Spinal cord (tissue), 10 donors: ENCODE data around the gene SMTNL2. TPM values are rescaled to one million over a fixed set of nuclear protein-coding genes. Genes with fewer than 3 reads are reported as not detected.
A peak's percentile ranks its signal among the peaks of the same experiment; 100 is the strongest.
"Not testable (repeated sequence)": the region's sequence is repeated elsewhere in the genome, so short reads cannot be mapped to it uniquely, and the experiment has no call there.

Source experiments
- DNase-seq, 6 donors: peaks; one replicate each; pipeline versions ENCODE4 v3.0.0 to v3.0.0-alpha.2; 2013 to 2015; ENCODE audit warnings: low spot score in 6 of 6, low read depth in 4 of 6
- H3K27ac ChIP-seq: one replicate; pipeline ENCODE4 v1.5.1; 2013; ENCODE audit warnings: low read depth, low read length, control low read depth
- H3K27me3 ChIP-seq: one replicate; pipeline ENCODE4 v1.6.1; 2013; ENCODE audit warnings: low read length; ENCODE audit not compliant: control insufficient read depth, insufficient read depth
- H3K36me3 ChIP-seq: one replicate; pipeline ENCODE4 v1.6.1; 2013; ENCODE audit warnings: low read length; ENCODE audit not compliant: control insufficient read depth, insufficient read depth
- H3K4me1 ChIP-seq: one replicate; pipeline ENCODE4 v1.6.1; 2013; ENCODE audit warnings: low read length; ENCODE audit not compliant: control insufficient read depth, insufficient read depth
- H3K4me3 ChIP-seq: one replicate; pipeline ENCODE4 v1.5.1; 2013; ENCODE audit warnings: low read depth, low read length, control low read depth
- H3K9me3 ChIP-seq: one replicate; pipeline ENCODE4 v1.6.1; 2013; ENCODE audit warnings: low read length; ENCODE audit not compliant: control insufficient read depth, insufficient read depth
- whole genome bisulfite sequencing: methylation state at CpG from one replicate; pipeline ENCODE4 v1.1.5; 2013; ENCODE audit warnings: missing lambda C conversion rate; ENCODE audit not compliant: insufficient coverage; 5-methylcytosine and 5-hydroxymethylcytosine counted together
- polyA plus RNA-seq, 2 donors: library from polyadenylated mRNA; unstranded; fragments of 120-200 nt; gene quantifications; one replicate each; pipeline ENCODE4 v1.2.1, GENCODE V29; 2013; ENCODE audit not compliant: insufficient read length in 2 of 2
- total RNA-seq, 2 donors: library from RNA; depleted of rRNA in 1 of 2; stranded (reverse); fragments of 120-200 nt in 1 of 2; fragments of >200 nt in 1 of 2; gene quantifications; one replicate each; pipeline versions ENCODE4 v1.2.3 to v1.2.4, GENCODE V29; 2013 to 2014
- donor health status: healthy.

SMTNL2 gene
- total and polyA plus RNA-seq, 4 donors: 5.1 to 33.9 (median 9.3) TPM

GRCh38 chr17:4636474-4637100, 52.3 kb downstream of the SMTNL2 start:
- Histone ChIP-seq H3K4me1 (peaks cover 22% of the 10 kb centered on the region), H3K9me3 (no peaks in the 10 kb centered on the region), H3K27me3 (peaks cover 40% of the 10 kb centered on the region), H3K4me3 (no peak overlapping the region), H3K36me3 (no peaks in the 10 kb centered on the region), H3K27ac (no peak overlapping the region)
- 75% methylated on average over 12 of the region's 12 CpGs for WGBS
- DNase-seq: no peak

GRCh38 chr17:4638766-4639165, 54.4 kb downstream of the SMTNL2 start:
- WGBS: 42% methylated on average over 6 of the region's 8 CpGs
- peaks cover 60% of the 10 kb centered on the region for H3K27me3 ChIP-seq
- DNase-seq: not testable (repeated sequence)

DNA sequence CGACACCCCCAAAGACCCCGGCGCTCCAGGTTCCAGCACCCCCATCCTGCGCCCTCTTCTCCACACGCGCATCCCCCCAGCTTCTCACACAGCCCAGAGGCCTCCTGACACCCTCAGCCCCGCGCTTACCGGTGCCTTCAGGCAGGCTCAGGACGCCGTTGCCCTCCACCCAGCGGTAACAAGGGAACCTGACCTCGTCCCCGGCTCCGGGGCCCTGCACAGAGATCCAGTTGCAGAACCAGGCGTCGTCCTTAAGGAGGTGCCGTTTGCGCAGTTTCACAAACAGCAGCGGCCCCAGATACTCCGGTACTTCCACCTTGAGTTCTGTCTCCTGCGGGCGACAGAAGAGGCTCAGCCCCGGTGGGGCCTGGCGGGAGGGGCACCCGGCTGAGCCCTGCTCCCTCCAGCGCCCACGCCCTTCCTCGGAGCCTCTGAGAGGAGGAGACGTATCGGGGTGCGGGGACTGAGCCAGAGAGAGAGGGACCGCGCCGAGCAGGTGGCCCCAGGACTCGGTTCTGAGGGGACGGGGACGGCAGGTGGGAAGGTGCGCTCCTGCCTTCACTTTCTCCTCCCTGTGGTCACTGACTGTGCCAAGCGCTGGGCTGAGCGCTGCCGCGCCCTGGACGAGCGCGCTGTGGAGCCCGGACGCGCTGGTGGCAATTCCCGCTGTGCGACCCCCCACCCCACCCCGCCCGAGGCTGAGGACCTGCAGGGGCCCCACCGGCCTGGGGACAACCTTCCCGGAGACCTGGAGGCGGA, 55.2 kb downstream of the SMTNL2 start:
- peak overlapping the region; percentile 5 for H3K4me3 ChIP-seq
- peak in 2 of 6 donors; percentile 17 to 44 for DNase-seq
- H3K9me3 ChIP-seq, H3K36me3 ChIP-seq, H3K27ac ChIP-seq: not testable (repeated sequence)
- H3K27me3 ChIP-seq: peaks cover 60% of the 10 kb centered on the region
- H3K4me1 ChIP-seq: peaks cover 38% of the 10 kb centered on the region
- WGBS: 6% methylated on average over 21 of the region's 56 CpGs

More at GRCh38 chr17:4638766-4639165, 54.4 kb downstream of the SMTNL2 start:
- H3K27ac ChIP-seq, H3K4me3 ChIP-seq, H3K36me3 ChIP-seq, H3K9me3 ChIP-seq: not testable (repeated sequence)
- H3K4me1 ChIP-seq: peaks cover 34% of the 10 kb centered on the region

GRCh38 chr17:4640569-4641188, 56.4 kb downstream of the SMTNL2 start:
- not testable (repeated sequence) for H3K36me3 ChIP-seq, H3K9me3 ChIP-seq, DNase-seq, H3K27ac ChIP-seq
- peaks cover 59% of the 10 kb centered on the region for H3K27me3 ChIP-seq
- peaks cover 34% of the 10 kb centered on the region for H3K4me1 ChIP-seq
- peak overlapping the region; percentile 48 for H3K4me3 ChIP-seq
- 0% methylated on average over 3 of the region's 39 CpGs for WGBS

DNA sequence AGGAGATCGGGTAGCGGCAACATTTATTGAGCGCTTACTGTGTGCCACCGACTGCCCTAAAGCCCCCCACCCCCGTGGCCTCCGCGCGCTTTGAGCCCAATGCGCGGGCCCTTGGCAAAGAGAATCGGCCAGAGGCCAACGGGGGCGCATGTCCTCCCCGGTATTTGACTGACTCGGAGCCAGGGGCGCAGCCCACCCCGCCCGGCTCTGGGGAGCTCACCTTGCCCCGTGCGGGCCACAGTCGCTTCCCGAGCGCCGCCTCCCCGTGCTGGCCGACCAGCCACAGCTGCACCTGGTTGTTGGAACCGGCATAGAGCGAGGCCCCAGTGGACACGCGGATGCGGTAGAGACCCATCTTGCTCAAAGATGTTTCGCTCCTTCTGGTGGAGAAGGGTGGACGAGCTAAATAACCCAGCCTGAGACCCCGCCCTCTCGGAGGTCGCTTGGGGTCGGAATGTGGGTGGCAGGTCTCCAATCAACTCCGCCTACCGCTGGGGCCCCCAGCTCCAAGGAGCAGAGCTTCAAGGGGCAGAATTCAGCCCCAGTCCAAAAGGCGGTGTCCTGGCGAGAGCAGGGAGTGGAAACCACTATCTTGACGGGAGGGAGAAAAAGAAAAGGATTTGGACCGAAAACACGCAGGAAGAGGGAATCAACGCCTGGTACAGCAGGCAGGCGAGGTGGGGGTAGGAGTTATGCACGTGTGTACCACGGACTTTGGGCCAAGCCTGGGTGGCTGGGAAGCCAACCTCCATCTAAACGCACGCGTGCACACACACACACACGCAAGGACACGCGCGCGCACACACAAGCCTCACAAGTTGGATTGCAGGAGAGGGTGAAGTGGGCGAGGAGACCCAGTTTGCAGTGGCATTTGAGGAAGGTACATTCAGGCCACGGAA, 57.2 kb downstream of the SMTNL2 start, which contains the start of gene ALOX15:
TSS of gene ALOX15 (minus strand) at position 382 of the 899 bp plus-strand sequence. CDS start at position 355, 27 bp downstream.
- H3K27me3 ChIP-seq: peaks cover 53% of the 10 kb centered on the region
- no peaks in the 10 kb centered on the region for H3K9me3 ChIP-seq
- no peak within 1 kb of the TSS for H3K27ac ChIP-seq
- peaks cover 31% of the 10 kb centered on the region for H3K4me1 ChIP-seq
- no peaks in the 10 kb centered on the region for H3K36me3 ChIP-seq
- WGBS: 9% methylated on average over 55 of the region's 58 CpGs
- no peak for DNase-seq
- peak within 1 kb of the TSS; percentile 48 for H3K4me3 ChIP-seq

DNA sequence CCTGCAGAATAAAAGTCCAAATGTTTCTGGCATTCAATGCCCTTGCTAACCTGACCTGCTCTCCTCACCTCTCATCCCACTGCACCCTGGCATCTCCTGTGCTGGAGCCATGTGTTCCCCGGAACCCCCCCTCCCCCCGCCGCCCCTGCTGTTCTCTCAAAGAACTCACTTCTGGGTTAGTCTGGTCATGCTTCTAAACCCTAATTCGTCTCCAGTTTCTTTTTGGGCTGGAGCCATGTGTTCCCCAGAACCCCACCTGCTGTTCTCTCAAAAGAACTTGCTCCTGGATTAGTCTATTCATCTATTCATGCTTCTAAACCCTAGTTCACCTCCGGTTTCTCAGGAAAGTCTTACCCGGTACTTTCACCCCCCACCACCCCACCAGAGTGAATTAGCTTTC, 58.0 kb downstream of the SMTNL2 start:
- WGBS: 4% methylated on average over 2 of the region's 6 CpGs
- no peak overlapping the region for H3K27ac ChIP-seq

DNA sequence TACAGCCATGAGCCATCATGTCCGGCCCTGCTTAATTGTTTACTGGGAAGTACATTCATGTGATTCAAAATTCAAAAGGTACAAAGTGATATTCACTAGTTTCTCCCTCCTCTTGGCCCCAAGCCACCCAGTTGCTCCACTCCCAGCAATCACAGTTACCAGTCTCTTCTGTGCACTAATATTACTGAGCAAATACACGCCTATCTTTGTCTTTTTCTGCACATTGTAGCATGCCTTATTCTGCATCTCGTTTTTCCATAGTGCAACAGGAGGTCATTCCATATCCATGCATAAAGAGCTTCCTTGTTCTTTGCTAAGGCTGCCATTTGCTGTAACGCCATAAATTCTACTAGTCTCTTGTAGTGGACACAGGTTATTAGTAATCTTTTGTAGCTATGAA, 59.3 kb downstream of the SMTNL2 start:
- Histone ChIP-seq H3K36me3 (no peaks in the 10 kb centered on the region), H3K27ac (peak overlapping the region; percentile 84), H3K27me3 (peaks cover 44% of the 10 kb centered on the region), H3K4me3 (no peak overlapping the region), H3K9me3 (no peaks in the 10 kb centered on the region), H3K4me1 (peaks cover 29% of the 10 kb centered on the region)
- peak in 1 of 6 donors; percentile 31 for DNase-seq
- WGBS: 78% methylated on average over 2 of the region's 4 CpGs

More for the DNA sequence above, 58.0 kb downstream of the SMTNL2 start:
- no peak for DNase-seq
- Histone ChIP-seq H3K27me3 (peaks cover 49% of the 10 kb centered on the region), H3K4me3 (no peak overlapping the region), H3K9me3 (no peaks in the 10 kb centered on the region), H3K36me3 (no peaks in the 10 kb centered on the region), H3K4me1 (peaks cover 29% of the 10 kb centered on the region)

DNA sequence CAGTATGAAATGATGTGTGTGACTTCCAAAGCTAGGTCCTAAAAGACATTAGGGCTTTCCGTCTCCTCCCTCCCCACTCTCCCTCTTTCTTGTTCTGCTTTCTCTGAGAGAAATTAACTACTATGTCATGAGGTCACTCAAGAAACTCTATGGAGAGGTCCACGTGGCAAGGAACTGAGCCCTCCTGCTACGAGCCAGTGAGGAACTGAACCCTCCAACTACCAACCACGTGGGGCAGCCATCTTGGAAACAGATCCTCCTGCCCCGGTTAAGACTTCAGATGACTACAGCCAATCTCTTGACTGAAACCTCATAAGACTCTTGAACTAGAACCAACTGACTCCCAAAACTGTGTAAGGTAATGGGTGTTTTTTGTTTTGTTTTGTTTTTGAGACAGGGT, 61.3 kb downstream of the SMTNL2 start:
- Histone ChIP-seq H3K27me3 (peaks cover 33% of the 10 kb centered on the region), H3K9me3 (no peaks in the 10 kb centered on the region), H3K27ac (no peak overlapping the region), H3K4me1 (peaks cover 22% of the 10 kb centered on the region), H3K4me3 (no peak overlapping the region), H3K36me3 (no peaks in the 10 kb centered on the region)
- no peak for DNase-seq
- 40% methylated on average over 1 of the region's 5 CpGs for WGBS

- Histone ChIP-seq H3K9me3 (no peaks in the 10 kb centered on the region), H3K4me3 (no peak overlapping the region), H3K27ac (no peak overlapping the region), H3K27me3 (peaks cover 3% of the 10 kb centered on the region), H3K4me1 (peaks cover 4% of the 10 kb centered on the region), H3K36me3 (no peaks in the 10 kb centered on the region)
- peak in 1 of 6 donors; percentile 18 for DNase-seq
- 33% methylated on average over 1 of the region's 2 CpGs for WGBS
Observed at GRCh38 chr17:4648741-4649140, 64.4 kb downstream of the SMTNL2 start.
